Hepatic stellate cell (primary cell): Measurements from ENCODE around the gene ARSD.
"Not testable (repeated sequence)": the region's sequence is repeated elsewhere in the genome, so short reads cannot be mapped to it uniquely, and the experiment has no call there.

ENCODE experiments used
- DNase-seq: peaks from one replicate; pipeline ENCODE4 v3.0.0; 2011; ENCODE audit warnings: low spot score

ARSD gene

GRCh38 chrX:2892816-2893215, 36.3 kb downstream of the ARSD start:
- no peak for DNase-seq

GRCh38 chrX:2890536-2891460, 38.3 kb downstream of the ARSD start:
- not testable (repeated sequence) for DNase-seq

- not testable (repeated sequence) for DNase-seq
Measured at GRCh38 chrX:2889706-2890490, 39.2 kb downstream of the ARSD start.

GRCh38 chrX:2889045-2889605, 40.0 kb downstream of the ARSD start:
- DNase-seq = no peak

- DNase-seq = no peak
Measured at GRCh38 chrX:2888309-2888708, 40.8 kb downstream of the ARSD start.

GRCh38 chrX:2883770-2884169, 45.4 kb downstream of the ARSD start:
- DNase-seq = no peak

GRCh38 chrX:2879670-2880069, 49.5 kb downstream of the ARSD start:
- DNase-seq = no peak

GRCh38 chrX:2878563-2878962, 50.6 kb downstream of the ARSD start:
- DNase-seq = no peak

GRCh38 chrX:2875798-2876399, 53.2 kb downstream of the ARSD start:
- peak; percentile 10 for DNase-seq

- no peak for DNase-seq
Measured at GRCh38 chrX:2875136-2875481, 54.0 kb downstream of the ARSD start.

GRCh38 chrX:2874222-2875135, 54.7 kb downstream of the ARSD start:
- no peak for DNase-seq

GRCh38 chrX:2872671-2873277, 56.4 kb downstream of the ARSD start:
- no peak for DNase-seq

- no peak for DNase-seq
Measured at GRCh38 chrX:2871831-2872230, 57.3 kb downstream of the ARSD start.

GRCh38 chrX:2870650-2871049, 58.5 kb downstream of the ARSD start:
- DNase-seq = no peak

GRCh38 chrX:2867206-2867605, 61.9 kb downstream of the ARSD start:
- no peak for DNase-seq

GRCh38 chrX:2863646-2864045, 65.5 kb downstream of the ARSD start:
- no peak for DNase-seq

- no peak for DNase-seq
Measured at GRCh38 chrX:2862404-2862803, 66.7 kb downstream of the ARSD start.

GRCh38 chrX:2859197-2859797, 69.8 kb downstream of the ARSD start:
- DNase-seq = no peak

GRCh38 chrX:2857566-2857965, 71.6 kb downstream of the ARSD start:
- no peak for DNase-seq

- DNase-seq = no peak
Measured at GRCh38 chrX:2855761-2856160, 73.4 kb downstream of the ARSD start.

- no peak for DNase-seq
Measured at GRCh38 chrX:2854918-2855317, 74.2 kb downstream of the ARSD start.
